ENCODE results near the gene CAB39L.

Gene CAB39L

GRCh38 chr13:49322702-49323101 lies 121.2 kb downstream of the CAB39L start:
- no peaks in the 10 kb centered on the region for H3K36me3 ChIP-seq (ENCODE audit: insufficient read depth, low read length)
- no peak overlapping the region for H3K9ac ChIP-seq (ENCODE audit: low read depth, low read length)
- no peak overlapping the region for H3K27ac ChIP-seq (ENCODE audit: low read depth, low read length)
- no peaks in the 10 kb centered on the region for H3K27me3 ChIP-seq (ENCODE audit: insufficient read depth, low read length)
- H3K4me3 ChIP-seq (ENCODE audit: low read length) = no peak overlapping the region
- no peaks in the 10 kb centered on the region for H3K4me1 ChIP-seq (ENCODE audit: insufficient read depth, low read length)
- WGBS = 92% methylated on average over 2 of the region's 2 CpGs
- no peaks in the 10 kb centered on the region for H3K9me3 ChIP-seq (ENCODE audit: insufficient read depth, low read depth, low read length)

- no peaks in the 10 kb centered on the region for H3K27me3 ChIP-seq (ENCODE audit: insufficient read depth, low read length)
- H3K9me3 ChIP-seq (ENCODE audit: insufficient read depth, low read depth, low read length) = no peaks in the 10 kb centered on the region
- H3K4me3 ChIP-seq (ENCODE audit: low read length) = no peak overlapping the region
- 100% methylated on average over 1 of the region's 2 CpGs for WGBS
- H3K27ac ChIP-seq (ENCODE audit: low read depth, low read length) = no peak overlapping the region
- H3K4me1 ChIP-seq (ENCODE audit: insufficient read depth, low read length) = no peaks in the 10 kb centered on the region
- no peak overlapping the region for H3K9ac ChIP-seq (ENCODE audit: low read depth, low read length)
- no peaks in the 10 kb centered on the region for H3K36me3 ChIP-seq (ENCODE audit: insufficient read depth, low read length)
These were observed 122.9 kb downstream of the CAB39L start for GRCh38 chr13:49320975-49321374.

- 98% methylated on average over 2 of the region's 2 CpGs for WGBS
- Histone ChIP-seq H3K9ac (ENCODE audit: low read depth, low read length) (no peak overlapping the region), H3K27me3 (ENCODE audit: insufficient read depth, low read length) (no peaks in the 10 kb centered on the region), H3K27ac (ENCODE audit: low read depth, low read length) (no peak overlapping the region), H3K9me3 (ENCODE audit: insufficient read depth, low read depth, low read length) (no peaks in the 10 kb centered on the region), H3K4me3 (ENCODE audit: low read length) (no peak overlapping the region), H3K4me1 (ENCODE audit: insufficient read depth, low read length) (no peaks in the 10 kb centered on the region), H3K36me3 (ENCODE audit: insufficient read depth, low read length) (no peaks in the 10 kb centered on the region)
These were observed 123.9 kb downstream of the CAB39L start for GRCh38 chr13:49319951-49320350.

GRCh38 chr13:49319551-49319950 lies 124.3 kb downstream of the CAB39L start:
- Histone ChIP-seq H3K9ac (ENCODE audit: low read depth, low read length) (no peak overlapping the region), H3K27me3 (ENCODE audit: insufficient read depth, low read length) (no peaks in the 10 kb centered on the region), H3K4me1 (ENCODE audit: insufficient read depth, low read length) (no peaks in the 10 kb centered on the region), H3K4me3 (ENCODE audit: low read length) (no peak overlapping the region), H3K9me3 (ENCODE audit: insufficient read depth, low read depth, low read length) (no peaks in the 10 kb centered on the region), H3K27ac (ENCODE audit: low read depth, low read length) (no peak overlapping the region), H3K36me3 (ENCODE audit: insufficient read depth, low read length) (no peaks in the 10 kb centered on the region)

GRCh38 chr13:49315756-49316482 lies 127.9 kb downstream of the CAB39L start:
- Histone ChIP-seq H3K9ac (ENCODE audit: low read depth, low read length) (no peak overlapping the region), H3K4me3 (ENCODE audit: low read length) (no peak overlapping the region), H3K9me3 (ENCODE audit: insufficient read depth, low read depth, low read length) (no peaks in the 10 kb centered on the region), H3K4me1 (ENCODE audit: insufficient read depth, low read length) (no peaks in the 10 kb centered on the region), H3K36me3 (ENCODE audit: insufficient read depth, low read length) (no peaks in the 10 kb centered on the region), H3K27ac (ENCODE audit: low read depth, low read length) (no peak overlapping the region), H3K27me3 (ENCODE audit: insufficient read depth, low read length) (no peaks in the 10 kb centered on the region)
- WGBS = 99% methylated on average over 4 of the region's 5 CpGs

- Histone ChIP-seq H3K9me3 (ENCODE audit: insufficient read depth, low read depth, low read length) (no peaks in the 10 kb centered on the region), H3K4me3 (ENCODE audit: low read length) (no peak overlapping the region), H3K27me3 (ENCODE audit: insufficient read depth, low read length) (no peaks in the 10 kb centered on the region), H3K4me1 (ENCODE audit: insufficient read depth, low read length) (no peaks in the 10 kb centered on the region), H3K9ac (ENCODE audit: low read depth, low read length) (no peak overlapping the region), H3K36me3 (ENCODE audit: insufficient read depth, low read length) (no peaks in the 10 kb centered on the region), H3K27ac (ENCODE audit: low read depth, low read length) (no peak overlapping the region)
- WGBS = 95% methylated on average over 3 of the region's 3 CpGs
These were observed 128.8 kb downstream of the CAB39L start for GRCh38 chr13:49315036-49315565.

GRCh38 chr13:49314344-49314882 lies 129.5 kb downstream of the CAB39L start:
- Histone ChIP-seq H3K4me3 (ENCODE audit: low read length) (no peak overlapping the region), H3K9me3 (ENCODE audit: insufficient read depth, low read depth, low read length) (no peaks in the 10 kb centered on the region), H3K4me1 (ENCODE audit: insufficient read depth, low read length) (no peaks in the 10 kb centered on the region), H3K9ac (ENCODE audit: low read depth, low read length) (no peak overlapping the region), H3K27me3 (ENCODE audit: insufficient read depth, low read length) (no peaks in the 10 kb centered on the region), H3K36me3 (ENCODE audit: insufficient read depth, low read length) (no peaks in the 10 kb centered on the region), H3K27ac (ENCODE audit: low read depth, low read length) (no peak overlapping the region)
- WGBS = 92% methylated on average over 6 of the region's 6 CpGs

GRCh38 chr13:49311816-49312215 lies 132.0 kb downstream of the CAB39L start:
- Histone ChIP-seq H3K4me1 (ENCODE audit: insufficient read depth, low read length) (no peaks in the 10 kb centered on the region), H3K36me3 (ENCODE audit: insufficient read depth, low read length) (no peaks in the 10 kb centered on the region), H3K9ac (ENCODE audit: low read depth, low read length) (no peak overlapping the region), H3K27me3 (ENCODE audit: insufficient read depth, low read length) (no peaks in the 10 kb centered on the region), H3K9me3 (ENCODE audit: insufficient read depth, low read depth, low read length) (no peaks in the 10 kb centered on the region), H3K4me3 (ENCODE audit: low read length) (no peak overlapping the region), H3K27ac (ENCODE audit: low read depth, low read length) (no peak overlapping the region)
- WGBS = 94% methylated on average over 6 of the region's 6 CpGs

GRCh38 chr13:49310251-49310650 lies 133.6 kb downstream of the CAB39L start:
- Histone ChIP-seq H3K27ac (ENCODE audit: low read depth, low read length) (no peak overlapping the region), H3K27me3 (ENCODE audit: insufficient read depth, low read length) (no peaks in the 10 kb centered on the region), H3K9ac (ENCODE audit: low read depth, low read length) (no peak overlapping the region), H3K4me3 (ENCODE audit: low read length) (no peak overlapping the region), H3K9me3 (ENCODE audit: insufficient read depth, low read depth, low read length) (no peaks in the 10 kb centered on the region), H3K36me3 (ENCODE audit: insufficient read depth, low read length) (no peaks in the 10 kb centered on the region), H3K4me1 (ENCODE audit: insufficient read depth, low read length) (no peaks in the 10 kb centered on the region)
- 91% methylated on average over 3 of the region's 3 CpGs for WGBS

GRCh38 chr13:49308921-49309408 lies 134.9 kb downstream of the CAB39L start:
- WGBS = 94% methylated on average over 11 of the region's 11 CpGs
- no peak overlapping the region for H3K9ac ChIP-seq (ENCODE audit: low read depth, low read length)
- H3K27ac ChIP-seq (ENCODE audit: low read depth, low read length) = no peak overlapping the region
- no peaks in the 10 kb centered on the region for H3K4me1 ChIP-seq (ENCODE audit: insufficient read depth, low read length)
- no peaks in the 10 kb centered on the region for H3K36me3 ChIP-seq (ENCODE audit: insufficient read depth, low read length)
- no peaks in the 10 kb centered on the region for H3K9me3 ChIP-seq (ENCODE audit: insufficient read depth, low read depth, low read length)
- no peaks in the 10 kb centered on the region for H3K27me3 ChIP-seq (ENCODE audit: insufficient read depth, low read length)
- H3K4me3 ChIP-seq (ENCODE audit: low read length) = no peak overlapping the region

GRCh38 chr13:49308097-49308875 lies 135.6 kb downstream of the CAB39L start:
- WGBS = 88% methylated on average over 7 of the region's 7 CpGs
- no peaks in the 10 kb centered on the region for H3K9me3 ChIP-seq (ENCODE audit: insufficient read depth, low read depth, low read length)
- no peak overlapping the region for H3K27ac ChIP-seq (ENCODE audit: low read depth, low read length)
- H3K9ac ChIP-seq (ENCODE audit: low read depth, low read length) = no peak overlapping the region
- H3K4me1 ChIP-seq (ENCODE audit: insufficient read depth, low read length) = no peaks in the 10 kb centered on the region
- H3K27me3 ChIP-seq (ENCODE audit: insufficient read depth, low read length) = no peaks in the 10 kb centered on the region
- H3K4me3 ChIP-seq (ENCODE audit: low read length) = no peak overlapping the region
- H3K36me3 ChIP-seq (ENCODE audit: insufficient read depth, low read length) = no peaks in the 10 kb centered on the region

All from HUES64 (cell line).